Measurements from ENCODE around the gene ABLIM2.

DNA sequence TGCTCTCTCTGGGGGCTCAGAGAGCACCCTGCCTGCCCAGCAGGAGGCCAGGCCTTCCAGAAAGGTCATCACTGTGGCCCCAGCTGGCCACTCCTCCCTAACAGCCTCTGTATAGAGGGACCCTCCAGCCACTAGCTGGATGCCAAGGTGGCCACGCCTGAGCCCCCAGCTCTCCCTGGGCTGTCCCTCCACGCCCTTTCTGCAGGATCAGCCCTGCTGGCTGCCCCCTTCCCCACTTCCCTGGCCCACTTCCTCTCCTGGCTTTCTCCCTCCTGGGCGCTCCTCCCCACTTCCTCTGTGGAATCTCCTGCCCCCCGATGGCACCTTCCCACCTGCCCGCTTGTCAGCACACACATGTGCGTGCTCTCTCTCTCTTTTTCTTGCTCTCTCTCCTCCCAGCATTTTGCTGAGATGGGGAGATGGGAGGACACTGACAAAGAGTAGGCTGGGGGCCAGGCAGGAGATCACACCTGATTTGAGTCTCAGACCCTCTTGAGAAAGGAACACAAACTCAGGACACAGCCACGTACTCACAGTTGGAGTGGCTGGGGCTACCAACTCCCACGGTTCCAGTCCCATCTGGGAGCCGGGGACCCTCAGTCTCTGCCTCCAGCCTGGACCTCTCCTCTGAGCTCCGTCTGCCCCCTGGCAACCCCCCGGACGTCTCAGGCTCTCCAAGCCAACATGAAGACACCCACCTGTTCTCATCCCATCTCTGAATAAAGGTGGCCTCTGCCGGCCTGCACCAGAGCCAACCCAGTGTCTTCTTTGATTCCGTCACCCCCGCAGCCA is 156.9 kb downstream of the ABLIM2 start:
- no peak for TF ChIP-seq PATZ1 (CRISPR knock-in tag; IDR thresholded peaks at IDR 0.05; ENCODE audit: borderline replicate concordance)
- TF ChIP-seq PPARA (CRISPR knock-in tag; IDR thresholded peaks at IDR 0.05; ENCODE audit: borderline replicate concordance), result no peak
- TF ChIP-seq BACH2 (CRISPR knock-in tag; IDR thresholded peaks at IDR 0.05; ENCODE audit: borderline replicate concordance), result no peak
- no peak for TF ChIP-seq RARB (CRISPR knock-in tag; IDR thresholded peaks at IDR 0.05)
- TF ChIP-seq SNAI2 (CRISPR knock-in tag; IDR thresholded peaks at IDR 0.05), result no peak
- TF ChIP-seq TCF4 (CRISPR knock-in tag; IDR thresholded peaks at IDR 0.05; ENCODE audit: borderline replicate concordance), result no peak
- TF ChIP-seq ISL1 (CRISPR knock-in tag; IDR thresholded peaks at IDR 0.05), result no peak
- no peak for TF ChIP-seq CSDC2 (CRISPR knock-in tag; IDR thresholded peaks at IDR 0.05)
- TF ChIP-seq ZNF565 (CRISPR knock-in tag; conservative IDR thresholded peaks at IDR 0.05; ENCODE audit: low read depth), result no peak

Data from SK-N-SH treated with all-trans-retinoic acid at 6 μM for 48 hours (cell line).